GM21576 (cell line): ENCODE results near the gene PBX3.

Source experiments
- ATAC-seq: cut with Tn5 transposase; IDR thresholded peaks from one replicate; pipeline ENCODE4 v1.9.1; 2021; ENCODE audit warnings: mild to moderate bottlenecking, moderate library complexity; ENCODE audit not compliant: unreplicated experiment

The PBX3 gene

DNA sequence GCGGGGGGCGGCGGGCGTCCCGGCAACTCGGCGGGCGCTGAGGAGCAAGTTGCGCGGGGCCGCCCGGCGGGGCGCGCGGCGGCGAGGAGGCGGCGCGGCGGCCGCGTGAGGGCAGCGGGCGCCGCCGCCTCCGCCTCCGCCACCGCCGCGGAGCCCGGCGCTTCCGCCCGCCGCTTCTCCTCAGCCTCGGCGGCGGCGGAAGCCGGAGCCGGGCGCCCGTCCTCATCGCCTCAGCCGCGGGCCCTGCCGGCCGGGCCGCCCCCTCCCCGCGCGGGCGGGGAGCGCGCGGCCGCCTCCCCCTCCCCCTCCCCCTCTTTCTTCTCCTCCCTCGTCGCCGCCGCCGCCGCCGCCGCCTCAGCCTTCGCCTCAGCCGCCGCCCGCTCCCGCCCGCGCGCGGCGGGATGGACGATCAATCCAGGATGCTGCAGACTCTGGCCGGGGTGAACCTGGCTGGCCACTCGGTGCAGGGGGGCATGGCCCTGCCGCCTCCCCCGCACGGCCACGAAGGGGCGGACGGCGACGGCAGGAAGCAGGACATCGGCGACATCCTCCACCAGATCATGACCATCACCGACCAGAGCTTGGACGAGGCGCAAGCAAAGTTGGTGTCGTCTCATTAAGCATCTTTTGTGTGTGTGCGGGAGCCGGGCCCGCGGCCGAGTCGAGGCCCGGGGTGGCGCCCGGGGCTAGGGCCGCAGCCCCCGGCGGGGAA, at the start of gene PBX3:
TSS of gene PBX3 (plus strand) at position 321 of the 712 bp plus-strand sequence.
- ATAC-seq: peak; percentile 8

DNA sequence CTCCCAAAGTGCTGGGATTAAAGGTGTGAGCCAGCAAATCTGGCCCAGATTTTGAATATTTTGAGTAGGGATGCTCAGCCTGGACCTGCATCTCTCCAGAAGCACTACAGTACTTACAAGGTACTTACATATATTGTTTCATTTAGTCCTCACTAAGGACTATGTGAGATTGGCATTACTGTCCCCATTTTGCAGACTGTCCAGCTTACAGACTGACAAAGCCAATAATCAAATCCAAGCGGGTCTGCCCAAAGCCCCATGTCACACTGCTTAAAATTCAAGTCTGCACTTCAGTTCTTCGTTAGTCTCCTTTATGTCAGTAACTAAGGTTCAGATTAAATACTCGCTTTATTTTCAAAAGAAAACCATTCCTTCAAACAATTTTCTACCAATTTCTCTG, 47.3 kb upstream of the PBX3 start:
- no peak for ATAC-seq

DNA sequence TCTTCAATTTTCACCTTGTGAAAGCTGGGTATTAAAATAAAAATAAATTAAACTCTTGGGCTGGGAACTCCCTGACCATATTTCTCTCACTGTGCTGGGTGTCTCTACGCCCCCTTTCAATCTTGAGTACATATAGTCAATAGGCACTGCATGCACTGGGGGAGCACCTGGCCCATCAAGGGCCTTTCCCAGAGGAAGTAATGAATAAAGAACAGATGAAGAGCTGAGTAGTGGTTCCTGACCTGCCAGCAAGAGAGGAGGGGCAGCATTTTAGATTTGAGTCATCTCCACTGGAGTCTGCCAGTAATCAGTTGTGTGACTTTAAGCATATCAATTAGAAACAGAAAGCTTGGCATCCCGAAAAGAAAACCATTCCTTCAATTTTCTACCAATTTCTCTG, 46.4 kb upstream of the PBX3 start:
- peak; percentile 62 for ATAC-seq

DNA sequence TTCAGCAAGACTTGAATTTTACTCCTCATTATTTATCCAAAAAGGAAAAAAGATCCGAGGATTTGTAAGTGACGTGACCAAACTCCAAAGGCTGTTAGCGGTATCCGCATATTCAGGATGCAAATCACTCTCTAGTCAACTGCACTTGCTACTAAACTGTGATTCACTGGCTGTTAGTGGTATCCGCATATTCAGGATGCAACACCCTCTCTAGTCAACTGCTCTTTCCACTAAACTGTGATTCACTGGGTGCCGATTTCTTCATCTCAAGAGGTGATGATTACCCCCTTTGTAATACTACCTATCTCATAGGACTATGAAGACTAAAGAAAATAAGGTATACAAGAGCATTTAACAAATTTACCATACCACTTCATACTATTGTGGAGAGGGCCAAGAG, 45.8 kb upstream of the PBX3 start:
- ATAC-seq: peak; percentile 41

DNA sequence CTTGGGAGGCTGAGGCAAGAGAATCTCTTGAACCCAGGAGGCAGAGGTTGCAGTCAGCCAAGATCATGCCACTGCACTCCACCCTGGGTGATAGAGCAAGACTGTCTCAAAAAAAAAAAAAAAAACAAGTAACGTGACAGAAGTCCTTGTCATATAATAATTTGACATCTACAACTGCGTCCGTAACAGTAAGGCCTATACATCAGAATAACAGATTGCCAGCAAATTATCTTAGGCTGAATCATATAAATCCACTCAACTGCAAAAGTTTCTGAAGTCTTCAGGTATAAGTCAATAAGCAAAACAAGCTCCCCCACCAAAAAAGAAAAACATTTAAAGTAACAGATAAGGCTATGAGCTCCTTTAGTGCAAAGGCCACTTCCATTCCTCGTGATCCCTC, 43.5 kb upstream of the PBX3 start:
- ATAC-seq: no peak

DNA sequence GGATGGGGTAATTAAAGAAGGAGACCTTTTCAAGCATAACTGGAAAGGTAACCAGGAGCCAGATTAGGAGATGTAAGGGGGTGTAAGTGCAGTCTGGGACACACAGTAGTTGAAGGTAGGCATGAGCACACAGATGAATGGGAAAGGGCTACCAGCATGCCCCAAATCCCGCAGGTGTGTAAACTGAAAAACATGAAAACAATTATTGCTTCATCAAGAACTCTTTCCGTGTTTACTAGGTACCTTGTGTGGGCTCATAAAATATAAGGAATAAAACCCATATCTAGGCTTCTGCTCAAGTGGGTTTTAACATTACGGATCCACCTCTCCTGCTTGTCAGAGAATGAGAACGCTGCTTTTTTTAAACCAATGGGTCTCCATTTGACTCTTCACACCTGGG, 41.3 kb upstream of the PBX3 start:
- ATAC-seq: no peak

DNA sequence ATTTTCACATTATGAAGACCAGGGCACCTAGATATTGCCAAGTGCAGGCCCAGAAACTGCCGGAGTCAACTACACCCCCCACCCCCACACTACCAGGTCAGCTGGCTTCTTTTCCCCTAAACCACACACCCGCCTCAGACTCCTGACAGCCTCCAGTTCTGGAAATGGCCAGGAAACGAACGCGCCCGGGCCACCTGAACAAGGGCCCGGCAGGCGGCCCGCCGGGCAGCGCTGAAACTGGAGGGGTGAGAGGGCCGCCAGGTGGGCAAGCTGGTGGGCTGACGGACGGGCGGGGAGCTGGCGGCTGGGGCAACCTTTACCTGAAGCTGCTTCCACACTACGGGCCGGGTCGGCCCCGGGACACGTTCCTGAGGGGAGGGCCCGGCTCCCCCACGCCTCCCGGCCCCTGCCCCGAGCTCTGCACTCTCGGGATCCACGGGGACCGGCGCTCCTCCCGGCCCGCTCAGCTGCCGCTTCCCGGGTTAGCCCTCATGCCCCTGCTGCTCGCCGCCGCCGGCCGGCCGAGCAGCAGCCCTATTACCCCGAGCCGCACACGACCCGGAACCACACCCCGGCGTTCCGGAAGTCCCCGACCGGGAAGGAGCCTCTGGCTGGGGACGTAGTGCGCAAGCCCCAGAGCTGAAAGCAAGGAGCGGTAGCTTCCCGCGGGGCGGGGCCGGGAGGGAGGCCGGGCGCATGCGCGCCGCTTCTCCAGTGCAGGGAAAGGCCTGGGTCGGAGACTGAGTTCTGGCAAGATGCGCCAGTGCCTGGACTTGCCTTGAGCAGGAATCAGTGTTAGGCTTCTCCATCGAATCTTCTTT, 40.3 kb upstream of the PBX3 start, which contains the start of gene MAPKAP1:
TSS of gene MAPKAP1 (minus strand) at position 558 of the 821 bp plus-strand sequence. CDS start 34,634 bp downstream, outside the sequence.
- ATAC-seq: peak; percentile 87

DNA sequence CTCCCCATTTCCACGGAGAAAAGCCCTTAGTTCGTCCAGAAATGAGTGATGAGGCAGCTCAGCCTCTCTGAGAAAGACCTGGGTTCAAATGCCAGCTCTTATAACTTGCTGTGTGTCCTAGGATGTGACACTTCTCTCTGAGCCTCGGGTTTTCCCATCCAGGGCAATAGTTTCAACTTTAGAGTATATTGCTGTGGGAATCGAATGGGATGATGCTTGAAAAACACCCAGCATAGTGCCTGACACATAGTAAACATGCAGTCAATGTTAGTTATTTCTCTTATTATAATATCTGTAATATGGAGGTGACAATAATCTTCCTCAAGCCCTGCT, 39.7 kb upstream of the PBX3 start:
- ATAC-seq: no peak

DNA sequence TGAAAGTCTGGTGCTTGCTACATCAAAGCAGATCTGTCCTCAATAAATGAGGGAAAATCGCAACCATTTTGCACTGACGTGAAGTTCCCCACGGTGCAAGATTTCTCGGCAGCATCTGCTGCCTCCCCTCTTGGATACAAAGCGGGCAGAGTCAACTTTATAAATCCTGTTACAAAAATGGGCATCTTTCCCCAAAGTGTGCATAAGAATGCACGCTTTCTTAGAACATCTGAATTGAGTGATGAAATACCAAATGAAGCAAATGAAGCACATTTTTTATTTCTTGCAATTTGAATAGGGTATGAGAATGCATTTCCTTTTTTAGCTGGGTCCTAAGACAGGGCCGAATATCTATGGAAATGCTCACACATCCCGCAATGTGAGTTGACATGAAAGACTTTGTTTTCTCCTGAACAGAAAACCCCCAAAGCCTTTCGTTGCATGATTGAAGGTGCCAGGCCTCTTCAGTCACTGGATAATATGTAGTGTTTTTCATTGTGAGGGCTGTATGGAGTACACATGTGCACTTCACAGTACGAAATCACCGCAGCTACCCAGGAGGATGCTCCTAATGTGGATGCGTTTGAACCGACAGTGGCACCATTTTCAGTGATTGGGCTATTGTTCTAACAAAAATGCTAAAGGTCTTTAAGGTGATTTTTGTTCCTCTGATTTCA, 20.6 kb upstream of the PBX3 start:
- ATAC-seq: no peak

DNA sequence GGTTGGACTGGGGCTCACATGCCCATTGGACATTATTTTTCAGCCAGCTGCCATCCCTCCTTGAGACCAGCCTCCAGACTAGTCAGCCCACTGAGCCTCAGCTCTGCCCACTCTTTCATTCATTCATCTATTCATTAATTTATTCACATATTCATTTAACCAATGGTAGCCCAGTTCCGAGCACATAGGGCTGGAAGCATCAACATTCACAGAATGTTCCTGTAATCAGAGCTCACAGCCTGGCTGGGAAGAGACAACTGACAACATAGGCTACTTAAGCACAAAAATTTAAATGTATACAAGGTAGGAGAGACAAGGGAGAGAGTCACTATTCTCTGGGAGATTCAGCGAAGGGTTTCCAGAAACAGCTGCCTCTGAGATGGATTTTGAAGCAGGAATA, 17.0 kb upstream of the PBX3 start:
- no peak for ATAC-seq

DNA sequence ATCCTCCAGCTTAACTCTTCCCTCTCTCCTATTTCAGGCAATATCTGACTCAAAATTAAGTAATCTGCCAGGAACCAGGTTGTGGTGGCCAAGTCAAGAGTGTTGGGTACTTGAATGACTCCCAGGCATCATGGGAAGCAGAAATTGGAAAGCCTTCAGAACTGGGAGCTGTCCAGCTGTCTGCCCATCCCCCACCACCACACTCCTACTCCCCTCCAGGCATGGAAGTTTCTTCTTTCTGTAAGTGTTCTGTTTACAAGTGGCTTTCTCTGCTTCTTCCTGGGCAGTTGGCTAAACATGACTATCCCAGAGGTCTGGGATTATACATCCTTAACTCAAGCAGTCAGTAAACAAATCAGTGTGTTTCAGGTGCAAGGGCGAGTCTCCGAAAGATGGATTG, 14.6 kb upstream of the PBX3 start:
- no peak for ATAC-seq

DNA sequence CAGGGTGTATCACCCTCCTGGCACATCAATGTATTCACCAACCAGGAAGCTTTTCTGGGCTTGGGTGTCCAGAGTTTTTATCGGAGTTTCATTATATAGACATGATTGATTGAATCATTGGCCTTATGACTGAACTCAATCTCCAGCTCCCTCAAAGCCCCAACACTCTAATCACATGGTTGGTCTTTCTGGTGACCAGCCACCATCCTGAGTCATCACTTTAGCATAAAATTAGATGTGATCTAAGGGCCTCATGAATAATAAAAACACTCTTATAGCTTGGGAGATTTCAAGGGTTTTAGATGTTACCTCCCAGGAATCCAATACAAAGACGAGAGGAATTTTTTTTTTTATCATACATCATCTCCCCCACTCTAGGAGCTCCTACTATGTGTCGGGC, 7.7 kb upstream of the PBX3 start:
- ATAC-seq: no peak

DNA sequence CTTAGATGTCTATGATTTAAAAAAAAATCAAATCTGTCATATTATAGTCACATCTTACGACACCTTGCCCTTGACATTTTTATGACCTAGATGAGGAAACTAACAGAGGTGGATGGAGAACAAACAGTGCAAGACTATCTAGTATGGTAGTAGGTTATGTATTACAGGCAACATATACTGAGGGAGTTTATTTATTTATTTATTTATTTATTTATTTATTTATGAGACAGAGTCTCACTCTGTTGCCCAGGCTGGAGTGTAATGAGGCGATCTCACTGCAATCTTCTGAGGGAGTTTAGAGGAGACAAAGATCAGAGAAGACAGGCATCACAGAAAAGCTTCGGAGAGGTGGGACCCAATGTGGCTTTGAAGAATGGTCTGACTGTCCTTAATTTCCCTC, 4.5 kb upstream of the PBX3 start:
- no peak for ATAC-seq

DNA sequence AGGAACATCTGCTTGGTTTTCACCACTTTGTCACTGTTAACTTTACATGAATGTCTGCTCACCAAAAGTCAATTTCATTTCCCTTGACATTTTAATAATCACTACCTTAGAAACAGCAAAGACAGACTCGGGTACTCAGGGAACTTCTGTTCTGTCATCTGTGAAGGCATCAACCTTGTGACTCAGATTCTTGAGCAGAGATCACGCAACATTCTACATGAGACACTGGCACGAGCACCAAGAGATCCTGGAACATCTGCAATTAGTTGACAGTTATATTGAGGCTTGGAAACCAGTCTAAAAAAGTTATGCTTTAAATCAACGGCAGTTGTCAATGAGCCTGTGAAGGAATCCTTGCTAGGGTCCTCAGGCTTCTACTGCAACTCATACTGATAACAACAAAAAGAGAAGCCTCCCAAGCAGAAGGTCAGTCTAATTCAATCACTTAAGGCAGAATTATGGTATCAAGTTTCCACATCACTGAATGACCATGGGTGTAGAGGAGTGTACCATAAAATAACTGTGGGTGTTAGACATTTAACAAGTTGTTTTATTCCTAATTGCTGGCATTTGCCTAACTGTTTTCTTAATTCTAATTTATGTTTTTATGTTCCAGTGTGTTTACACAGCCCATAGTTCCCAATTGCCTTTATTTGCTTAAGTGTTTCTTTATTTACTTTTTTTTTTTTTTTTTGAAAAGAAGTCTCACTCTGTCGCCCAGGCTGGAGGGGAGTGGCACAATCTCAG, 3.3 kb upstream of the PBX3 start:
- no peak for ATAC-seq

DNA sequence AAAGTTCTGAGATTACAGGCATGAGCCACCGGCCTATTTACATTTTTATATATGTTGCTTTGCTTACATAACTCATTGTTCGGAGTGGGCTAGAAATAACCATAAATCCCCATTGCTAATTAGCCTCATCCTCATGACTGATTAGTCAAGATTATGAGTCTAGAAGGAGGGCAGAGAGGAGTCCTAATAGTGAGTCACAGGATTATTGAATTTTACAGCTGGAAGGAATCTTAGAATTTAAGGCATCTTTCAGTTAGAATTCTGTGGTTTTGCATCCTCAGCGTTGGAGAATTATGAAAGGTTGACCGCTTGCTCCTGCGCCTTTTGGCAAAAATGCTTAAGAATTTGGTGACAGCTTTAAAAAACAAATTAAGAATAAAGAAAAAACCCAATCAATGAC, 2.6 kb upstream of the PBX3 start:
- no peak for ATAC-seq

DNA sequence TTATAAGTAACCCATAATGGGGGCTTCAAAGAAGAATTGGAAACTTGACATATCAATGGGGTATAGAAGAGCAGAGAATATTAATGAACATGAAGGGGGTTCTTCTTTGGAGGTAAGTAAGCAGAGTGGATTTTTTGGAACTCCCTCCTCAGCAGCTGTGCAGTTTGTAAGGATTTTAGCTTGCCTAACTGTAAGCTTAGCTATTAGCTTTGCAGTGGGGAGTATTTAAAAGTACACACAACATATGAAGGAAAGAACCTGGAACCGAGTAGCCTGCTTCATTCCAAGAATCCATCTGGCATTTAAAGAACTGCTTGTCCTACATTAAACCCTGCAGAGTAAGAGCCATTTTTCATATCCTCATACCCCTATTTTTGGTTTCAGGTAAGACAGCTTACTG, 2.2 kb upstream of the PBX3 start:
- ATAC-seq: no peak

DNA sequence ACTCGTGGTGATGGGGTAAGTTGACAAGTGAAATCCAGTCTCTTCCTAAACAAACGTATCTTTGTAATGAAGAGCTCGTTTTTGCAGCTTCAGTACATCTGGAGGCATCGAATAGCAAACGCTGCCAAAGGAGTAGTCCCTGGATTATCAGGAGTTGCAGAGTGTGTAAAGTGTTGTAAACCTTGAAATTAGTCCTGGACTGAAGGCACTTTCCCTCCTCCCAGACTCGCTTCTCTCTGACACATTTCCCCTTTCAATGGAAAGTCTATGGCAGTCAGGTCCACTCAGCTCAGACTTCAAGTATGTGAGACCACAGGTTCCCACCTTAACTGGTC, 1.5 kb upstream of the PBX3 start:
- ATAC-seq: no peak

DNA sequence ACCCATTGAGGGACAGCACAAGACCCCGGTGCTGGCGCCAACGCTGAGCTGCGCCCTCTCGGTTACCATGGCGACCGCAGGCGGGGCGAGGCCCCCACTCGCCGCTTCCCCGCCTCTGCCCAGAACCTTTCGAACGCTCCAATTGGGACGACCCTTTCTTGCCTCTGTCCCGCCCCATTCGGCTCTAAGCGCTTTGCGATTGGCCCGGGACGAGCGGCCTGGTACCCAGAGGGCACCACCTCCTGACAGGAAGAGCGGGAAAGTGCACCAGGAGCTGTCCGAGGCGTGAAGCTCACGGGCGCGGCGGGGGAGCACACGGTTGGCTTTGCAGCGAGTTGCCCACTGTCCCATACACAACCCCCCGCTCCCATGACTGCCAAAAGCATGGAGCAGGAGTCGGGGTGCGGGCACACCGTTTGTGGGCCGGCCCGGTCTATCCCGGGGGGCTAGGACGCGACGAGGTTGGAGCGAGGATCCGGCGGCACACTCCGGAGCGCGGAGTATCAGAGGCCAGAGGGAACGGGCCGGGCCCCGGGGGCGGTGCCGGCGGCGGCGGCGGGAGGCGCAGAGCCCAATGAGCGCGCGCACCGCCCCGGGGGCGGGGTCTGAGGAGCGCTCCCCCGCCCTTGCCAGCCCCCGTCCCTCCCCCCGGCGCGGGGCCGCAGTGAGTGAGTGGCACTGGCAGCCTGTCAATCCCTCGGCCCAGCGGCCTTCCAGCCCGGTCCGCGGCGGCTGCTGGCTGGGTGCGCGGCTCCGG, 978 bp upstream of the PBX3 start:
- ATAC-seq: peak; percentile 63

DNA sequence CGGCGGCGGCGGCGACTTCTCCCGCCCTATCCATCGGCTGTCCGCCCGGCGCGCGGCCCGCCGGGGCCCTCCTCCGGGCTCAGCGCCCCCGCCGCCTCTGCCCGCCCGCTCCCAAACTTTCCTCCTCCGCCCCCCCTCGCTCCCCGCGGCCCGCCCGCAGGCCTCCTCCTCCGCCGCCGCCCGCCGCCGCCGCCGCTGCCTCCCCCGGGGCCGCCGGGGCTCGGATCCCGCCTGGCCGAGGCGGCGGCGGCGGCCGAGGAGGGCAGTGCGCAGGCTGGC, 460 bp upstream of the PBX3 start:
- ATAC-seq: no peak

DNA sequence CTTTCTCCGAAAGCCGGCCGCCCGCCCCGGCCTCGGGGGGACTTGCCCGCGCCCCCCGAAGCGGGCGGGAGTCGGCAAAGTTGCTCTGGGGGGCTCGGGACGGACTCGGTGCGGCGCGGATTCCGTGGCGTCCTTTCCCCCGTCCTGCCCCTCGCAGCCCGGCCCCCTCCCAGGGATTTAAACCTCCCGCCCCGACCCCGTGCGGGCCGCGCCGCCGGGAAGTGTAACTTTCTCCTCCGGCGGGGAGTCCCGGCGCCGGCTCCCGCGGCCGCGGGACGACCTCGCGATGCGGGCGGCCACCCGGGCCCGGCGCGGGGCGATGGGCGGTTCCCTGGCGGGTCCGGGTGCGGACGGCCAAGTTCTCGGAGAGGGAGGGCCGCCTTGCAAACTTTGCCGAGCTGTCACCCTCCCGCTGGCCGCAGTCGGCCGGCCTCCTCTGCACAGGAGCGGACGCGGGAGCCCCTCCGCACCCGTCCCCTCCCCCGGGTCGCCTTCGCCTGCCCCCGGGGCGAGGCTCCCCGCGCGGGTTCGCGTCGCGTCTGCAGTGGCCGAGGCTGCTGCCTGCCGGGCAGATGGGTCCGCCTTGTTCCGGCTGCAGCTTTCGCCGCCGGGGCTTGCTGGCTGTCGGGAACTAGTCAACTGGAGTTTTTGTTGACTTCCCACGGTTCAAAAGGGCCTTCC, 732 bp downstream of the PBX3 start:
- no peak for ATAC-seq
